ENCODE results near the gene MAP2K5. TPM values are rescaled to one million over a fixed set of nuclear protein-coding genes. Genes with fewer than 3 reads are reported as not detected.

MAP2K5 gene
- total RNA-seq, 1 experiment from 2014 or later = 13.9 TPM

- H3K4me1 ChIP-seq = peaks cover 9% of the 10 kb centered on the region; the same call in 1 of the 2 replicates
- H3K27ac ChIP-seq = no peak overlapping the region
- no peaks in the 10 kb centered on the region for H3K36me3 ChIP-seq
- H3K27me3 ChIP-seq = no peaks in the 10 kb centered on the region
- H3K4me3 ChIP-seq = peak overlapping the region; percentile 78
- DNase-seq = no peak
- no peaks in the 10 kb centered on the region for H3K9me3 ChIP-seq (replicated peaks)
Observed at GRCh38 chr15:67841513-67841762, 298.9 kb downstream of the MAP2K5 start.

- Histone ChIP-seq H3K4me1 (peaks cover 4% of the 10 kb centered on the region; the same call in 1 of the 2 replicates), H3K27me3 (no peaks in the 10 kb centered on the region), H3K36me3 (no peaks in the 10 kb centered on the region), H3K4me3 (no peak overlapping the region), H3K27ac (no peak overlapping the region), H3K9me3 (replicated peaks) (0 out of 2 replicates have a peak, but pooled peaks cover 2% of the 10 kb centered on the region)
- DNase-seq = no peak
Observed at GRCh38 chr15:67843092-67843501, 300.6 kb downstream of the MAP2K5 start.

- Histone ChIP-seq H3K36me3 (no peaks in the 10 kb centered on the region), H3K4me3 (no peak overlapping the region), H3K4me1 (peaks cover 4% of the 10 kb centered on the region; the same call in 1 of the 2 replicates), H3K27me3 (no peaks in the 10 kb centered on the region), H3K9me3 (replicated peaks) (0 out of 2 replicates have a peak, but pooled peaks cover 3% of the 10 kb centered on the region), H3K27ac (no peak overlapping the region)
- DNase-seq = no peak
Observed at GRCh38 chr15:67843571-67844387, 301.3 kb downstream of the MAP2K5 start.

- no peak overlapping the region for H3K27ac ChIP-seq
- no peak overlapping the region for H3K4me3 ChIP-seq
- peaks cover 7% of the 10 kb centered on the region; the same call in 1 of the 2 replicates for H3K9me3 ChIP-seq (replicated peaks)
- DNase-seq = no peak
- H3K36me3 ChIP-seq = no peaks in the 10 kb centered on the region
- peaks cover 4% of the 10 kb centered on the region; the same call in 1 of the 2 replicates for H3K4me1 ChIP-seq
- H3K27me3 ChIP-seq = no peaks in the 10 kb centered on the region
Observed at GRCh38 chr15:67845974-67846373, 303.5 kb downstream of the MAP2K5 start.

GRCh38 chr15:67849538-67849937, 307.0 kb downstream of the MAP2K5 start:
- no peaks in the 10 kb centered on the region for H3K27me3 ChIP-seq
- peaks cover 7% of the 10 kb centered on the region; the same call in 1 of the 2 replicates for H3K9me3 ChIP-seq (replicated peaks)
- no peak overlapping the region for H3K27ac ChIP-seq
- no peak for DNase-seq
- no peaks in the 10 kb centered on the region for H3K4me1 ChIP-seq
- no peak overlapping the region for H3K4me3 ChIP-seq
- no peaks in the 10 kb centered on the region for H3K36me3 ChIP-seq

GRCh38 chr15:67850336-67850735, 307.8 kb downstream of the MAP2K5 start:
- DNase-seq = no peak
- Histone ChIP-seq H3K27ac (no peak overlapping the region), H3K36me3 (no peaks in the 10 kb centered on the region), H3K9me3 (replicated peaks) (peaks cover 7% of the 10 kb centered on the region; the same call in 1 of the 2 replicates), H3K4me1 (no peaks in the 10 kb centered on the region), H3K4me3 (no peak overlapping the region), H3K27me3 (no peaks in the 10 kb centered on the region)

- Histone ChIP-seq H3K27me3 (no peaks in the 10 kb centered on the region), H3K27ac (no peak overlapping the region), H3K4me1 (no peaks in the 10 kb centered on the region), H3K4me3 (no peak overlapping the region), H3K36me3 (no peaks in the 10 kb centered on the region), H3K9me3 (replicated peaks) (peaks cover 7% of the 10 kb centered on the region; the same call in 1 of the 2 replicates)
- DNase-seq = no peak
Observed at GRCh38 chr15:67850994-67851571, 308.6 kb downstream of the MAP2K5 start.

- H3K27ac ChIP-seq = no peak overlapping the region
- peaks cover 7% of the 10 kb centered on the region; the same call in 1 of the 2 replicates for H3K9me3 ChIP-seq (replicated peaks)
- H3K4me3 ChIP-seq = no peak overlapping the region
- DNase-seq = no peak
- H3K36me3 ChIP-seq = no peaks in the 10 kb centered on the region
- no peaks in the 10 kb centered on the region for H3K27me3 ChIP-seq
- H3K4me1 ChIP-seq = no peaks in the 10 kb centered on the region
Observed at GRCh38 chr15:67852418-67852817, 309.9 kb downstream of the MAP2K5 start.

- H3K27ac ChIP-seq = no peak overlapping the region
- H3K4me3 ChIP-seq = no peak overlapping the region
- no peak for DNase-seq
- H3K4me1 ChIP-seq = no peaks in the 10 kb centered on the region
- H3K36me3 ChIP-seq = no peaks in the 10 kb centered on the region
- peaks cover 5% of the 10 kb centered on the region; the same call in 1 of the 2 replicates for H3K9me3 ChIP-seq (replicated peaks)
- no peaks in the 10 kb centered on the region for H3K27me3 ChIP-seq
Observed at GRCh38 chr15:67853454-67853853, 311.0 kb downstream of the MAP2K5 start.

GRCh38 chr15:67854358-67854757, 311.9 kb downstream of the MAP2K5 start:
- Histone ChIP-seq H3K27me3 (no peaks in the 10 kb centered on the region), H3K4me3 (no peak overlapping the region), H3K36me3 (no peaks in the 10 kb centered on the region), H3K27ac (no peak overlapping the region), H3K4me1 (no peaks in the 10 kb centered on the region), H3K9me3 (replicated peaks) (peaks cover 2% of the 10 kb centered on the region; the same call in 1 of the 2 replicates)
- DNase-seq = no peak

GRCh38 chr15:67855842-67856241, 313.3 kb downstream of the MAP2K5 start:
- Histone ChIP-seq H3K4me3 (no peak overlapping the region), H3K27ac (no peak overlapping the region), H3K36me3 (no peaks in the 10 kb centered on the region), H3K9me3 (replicated peaks) (no peaks in the 10 kb centered on the region), H3K27me3 (no peaks in the 10 kb centered on the region), H3K4me1 (no peaks in the 10 kb centered on the region)
- no peak for DNase-seq

Other genes with a start within 250 kb of the MAP2K5 start
- gene C15orf61, start 21.6 kb upstream of the MAP2K5 start, total RNA-seq (2014; rRNA removed; shearing (Covaris generic)) = 5.2 and 6.6 TPM in 2 replicates